Dermis microvascular lymphatic vessel endothelial cell (primary cell): Measurements from ENCODE around the gene HIBCH. TPM values are rescaled to one million over a fixed set of nuclear protein-coding genes. Genes with fewer than 3 reads are reported as not detected.
"Not testable (repeated sequence)": the region's sequence is repeated elsewhere in the genome, so short reads cannot be mapped to it uniquely, and the experiment has no call there.

Experiments
- DNase-seq, 2 donors: peaks; one replicate each; pipeline versions ENCODE4 v3.0.0 to v3.0.0-alpha.2; 2010; ENCODE audit warnings: low read depth in 2 of 2
- total RNA-seq: library from RNA; depleted of rRNA; stranded (reverse); fragments of >200 nt; gene quantifications from 2 replicates; pipeline ENCODE4 v1.2.1, GENCODE V29; 2014

HIBCH gene
- total RNA-seq, 1 donor from 2014 or later = 12.8 TPM

- no peak for DNase-seq
These were observed 160.7 kb downstream of the HIBCH start for GRCh38 chr2:190158798-190159434.

GRCh38 chr2:190157613-190158528 is 161.8 kb downstream of the HIBCH start:
- DNase-seq = not testable (repeated sequence)

GRCh38 chr2:190156530-190157212 is 163.0 kb downstream of the HIBCH start:
- DNase-seq = no peak

Other genes with a start within 250 kb of the HIBCH start
- 14.2 and 14.5 TPM in 2 replicates for gene INPP1, start 23.8 kb upstream of the HIBCH start, total RNA-seq
- 6.3 and 6.7 TPM in 2 replicates for gene MFSD6, start 88.5 kb upstream of the HIBCH start, total RNA-seq
- gene NEMP2, start 214.9 kb upstream of the HIBCH start, total RNA-seq = 2.1 and 2.4 TPM in 2 replicates